Fibroblast of pulmonary artery (primary cell): ENCODE results near the gene FAM193B.

ENCODE experiments used
- DNase-seq: peaks from one replicate; pipeline ENCODE4 v3.0.0-alpha.2; 2010; ENCODE audit warnings: low read depth
- H3K4me3 ChIP-seq: replicated peaks from 2 replicates; pipeline ENCODE4 v1.5.1; 2011; ENCODE audit warnings: low read depth, mild to moderate bottlenecking, control low read depth, low read length, moderate library complexity
- CTCF ChIP-seq: IDR thresholded peaks from 2 replicates; pipeline ENCODE4 v1.5.1; 2011; ENCODE audit warnings: mild to moderate bottlenecking, control low read depth, low read length, inconsistent platforms; ENCODE audit errors: missing control alignments

Gene FAM193B

DNA sequence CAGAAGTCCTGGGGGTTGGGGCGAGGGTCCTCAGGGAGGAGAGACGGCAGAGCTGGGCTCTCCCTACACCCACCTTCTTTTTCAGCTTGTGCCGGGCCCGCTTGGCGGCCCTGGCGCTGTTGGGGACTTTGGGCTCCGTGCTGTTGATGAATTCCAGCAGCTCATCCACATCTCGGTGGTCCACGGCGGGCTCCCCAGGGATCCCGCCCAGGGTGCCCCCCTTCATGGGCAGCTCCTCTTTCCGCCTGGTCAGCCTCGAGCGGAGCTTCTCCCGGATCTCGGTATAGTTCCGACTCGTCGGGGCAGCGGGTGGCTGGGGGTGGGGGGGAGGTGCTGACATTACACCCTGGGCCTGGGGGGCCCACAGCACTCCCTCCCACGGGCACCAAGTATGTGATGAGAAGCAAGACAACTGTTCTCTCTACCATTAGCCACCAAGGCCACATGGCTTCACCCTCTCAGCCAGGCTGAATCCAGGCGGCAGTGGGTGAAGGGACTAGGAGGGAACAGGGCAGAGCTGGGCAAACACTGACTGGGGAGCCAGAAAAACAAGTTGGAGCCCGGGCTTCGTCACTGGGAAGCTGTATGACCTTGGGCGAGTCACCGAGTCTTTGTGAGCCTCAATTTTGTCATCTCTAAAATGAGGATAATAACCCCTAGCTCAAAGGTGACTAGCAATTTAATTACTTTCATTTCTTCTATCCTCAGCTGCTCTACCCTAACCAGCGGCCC lies 23.0 kb downstream of the FAM193B start:
- no peak for DNase-seq
- H3K4me3 ChIP-seq, result no peak overlapping the region
- TF ChIP-seq CTCF, result no peak

DNA sequence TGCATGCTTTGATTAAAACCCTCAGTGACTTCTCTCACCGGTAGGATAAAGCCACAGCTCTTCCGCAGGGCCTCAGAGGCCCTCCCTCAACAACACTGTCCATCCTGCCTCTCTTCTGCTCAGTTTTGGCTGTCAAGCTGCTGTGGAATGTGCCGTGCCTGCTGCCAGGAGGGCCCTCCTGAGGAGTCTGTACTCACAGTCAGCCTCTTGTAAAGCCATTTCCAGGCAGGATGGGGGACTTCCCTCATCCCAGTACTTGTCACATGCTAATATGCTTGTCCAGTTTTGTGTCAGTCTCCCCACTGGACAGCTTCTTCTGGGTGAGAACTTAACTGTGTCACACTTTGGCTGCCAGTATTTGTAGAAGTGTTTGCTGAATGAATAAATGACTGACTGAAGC lies 23.7 kb downstream of the FAM193B start:
- H3K4me3 ChIP-seq, result no peak overlapping the region
- TF ChIP-seq CTCF, result no peak
- DNase-seq, result no peak

- H3K4me3 ChIP-seq, result no peak overlapping the region
- no peak for DNase-seq
Measured at GRCh38 chr5:177529247-177530203, 24.8 kb downstream of the FAM193B start.

DNA sequence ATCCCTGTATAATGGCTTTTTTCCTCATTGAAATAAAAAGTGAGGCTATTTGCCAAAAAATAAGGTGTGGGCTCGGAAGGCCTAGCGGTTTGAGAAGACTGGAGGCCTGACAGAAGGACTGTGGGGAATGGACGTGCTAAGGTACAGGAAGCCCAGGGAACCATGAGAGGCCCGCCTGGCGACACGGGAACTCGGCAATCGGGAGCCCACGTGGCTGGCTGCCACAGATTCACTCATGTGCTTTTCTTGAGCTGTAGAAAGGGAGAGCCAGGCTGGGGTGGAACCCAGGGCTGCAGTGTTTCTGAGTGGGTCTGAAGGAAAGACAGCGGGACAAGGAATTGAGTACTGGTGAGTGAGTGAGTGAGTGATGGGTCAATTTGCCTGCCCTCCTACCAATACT lies 25.7 kb downstream of the FAM193B start:
- no peak for DNase-seq
- no peak for TF ChIP-seq CTCF
- no peak overlapping the region for H3K4me3 ChIP-seq

More at GRCh38 chr5:177529247-177530203, 24.8 kb downstream of the FAM193B start:
- no peak for TF ChIP-seq CTCF

GRCh38 chr5:177527595-177527994 lies 26.8 kb downstream of the FAM193B start:
- DNase-seq, result no peak
- TF ChIP-seq CTCF, result no peak
- no peak overlapping the region for H3K4me3 ChIP-seq

DNA sequence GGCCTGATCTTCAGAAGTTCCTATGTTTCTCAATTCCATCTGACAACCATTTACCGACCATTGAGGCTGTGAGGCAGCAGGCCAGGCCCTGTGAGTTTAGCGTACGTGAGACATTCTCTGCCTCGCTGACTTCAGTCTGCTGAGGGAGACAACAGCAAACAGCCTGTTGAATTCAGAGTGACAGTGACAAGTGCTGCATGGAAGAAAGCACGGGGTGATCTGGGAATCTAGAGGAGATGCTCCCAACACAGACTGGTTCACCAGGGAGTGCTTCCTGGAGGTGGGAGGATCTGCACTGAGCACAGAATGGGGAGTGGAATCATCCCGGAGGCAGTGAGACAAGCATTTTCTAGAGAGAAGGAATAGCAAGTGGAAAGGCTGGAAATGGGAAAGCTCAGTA lies 27.6 kb downstream of the FAM193B start:
- H3K4me3 ChIP-seq, result no peak overlapping the region
- no peak for TF ChIP-seq CTCF
- no peak for DNase-seq
